ENCODE data around the gene SCFD2. TPM values are rescaled to one million over a fixed set of nuclear protein-coding genes. Genes with fewer than 3 reads are reported as not detected.

SCFD2 gene
- total and polyA plus RNA-seq, 4 donors, result 5.2 to 28.7 (median 16.4) TPM

DNA sequence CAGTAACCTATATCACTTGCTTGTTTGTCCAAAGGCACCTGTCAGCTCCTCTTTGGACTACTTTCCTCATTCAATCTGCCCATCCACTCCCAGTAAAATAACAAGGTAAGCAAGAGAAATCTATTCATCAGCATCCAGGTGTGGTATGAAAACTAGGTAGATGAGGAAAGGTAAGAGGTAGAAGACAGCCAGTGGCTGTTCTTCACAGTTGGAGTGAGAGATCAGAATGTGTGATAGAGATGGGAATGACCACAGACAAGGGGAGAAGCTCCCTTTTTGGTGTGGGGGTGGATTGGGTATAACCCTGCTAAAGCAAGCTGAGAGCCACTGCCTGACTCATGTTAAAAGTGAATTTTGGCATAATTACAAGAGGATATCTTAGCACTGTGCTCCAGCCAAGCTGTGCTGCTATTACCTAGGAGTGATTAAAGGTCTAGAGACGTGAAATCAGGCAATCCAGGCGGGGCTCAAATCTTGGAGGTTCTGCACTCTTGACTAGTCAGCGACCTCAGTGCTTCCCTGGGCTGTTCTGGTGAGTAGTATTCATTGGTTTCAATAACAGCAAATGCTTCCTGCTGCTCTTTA, 531.8 kb downstream of the SCFD2 start:
- TF ChIP-seq, protein P1, sequence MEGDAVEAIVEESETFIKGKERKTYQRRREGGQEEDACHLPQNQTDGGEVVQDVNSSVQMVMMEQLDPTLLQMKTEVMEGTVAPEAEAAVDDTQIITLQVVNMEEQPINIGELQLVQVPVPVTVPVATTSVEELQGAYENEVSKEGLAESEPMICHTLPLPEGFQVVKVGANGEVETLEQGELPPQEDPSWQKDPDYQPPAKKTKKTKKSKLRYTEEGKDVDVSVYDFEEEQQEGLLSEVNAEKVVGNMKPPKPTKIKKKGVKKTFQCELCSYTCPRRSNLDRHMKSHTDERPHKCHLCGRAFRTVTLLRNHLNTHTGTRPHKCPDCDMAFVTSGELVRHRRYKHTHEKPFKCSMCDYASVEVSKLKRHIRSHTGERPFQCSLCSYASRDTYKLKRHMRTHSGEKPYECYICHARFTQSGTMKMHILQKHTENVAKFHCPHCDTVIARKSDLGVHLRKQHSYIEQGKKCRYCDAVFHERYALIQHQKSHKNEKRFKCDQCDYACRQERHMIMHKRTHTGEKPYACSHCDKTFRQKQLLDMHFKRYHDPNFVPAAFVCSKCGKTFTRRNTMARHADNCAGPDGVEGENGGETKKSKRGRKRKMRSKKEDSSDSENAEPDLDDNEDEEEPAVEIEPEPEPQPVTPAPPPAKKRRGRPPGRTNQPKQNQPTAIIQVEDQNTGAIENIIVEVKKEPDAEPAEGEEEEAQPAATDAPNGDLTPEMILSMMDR (IDR thresholded peaks at IDR 0.05; ENCODE audit: control extremely low read depth, extremely low read depth), result no peak
- Histone ChIP-seq H3K4me1 (ENCODE audit: control insufficient read depth in 5 of 5, insufficient read depth in 5 of 5, low read length in 5 of 5) (peaks cover 0 to 9% (median under 1%) of the 10 kb centered on the region in 5 donors), H3K27ac (ENCODE audit: low read depth in 1 of 2, low read length in 1 of 2) (no peak overlapping the region), H3K36me3 (ENCODE audit: control insufficient read depth in 4 of 4, insufficient read depth in 4 of 4, low read length in 4 of 4) (no peaks in the 10 kb centered on the region), H3K9me3 (ENCODE audit: control insufficient read depth in 4 of 4, insufficient read depth in 3 of 4, low read length in 3 of 4) (no peaks in the 10 kb centered on the region), H3K4me3 (no peak overlapping the region), H3K27me3 (ENCODE audit: control insufficient read depth in 3 of 3, insufficient read depth in 3 of 3, low read length in 2 of 3) (no peaks in the 10 kb centered on the region), H3K9ac (ENCODE audit: insufficient read depth in 1 of 2, low read length in 2 of 2) (no peak overlapping the region)
- WGBS, 2 donors, result 80 to 88% methylated on average over 3 of the region's 3 CpGs
- ATAC-seq (ENCODE audit: insufficient read depth, low FRiP score) (no peak), DNase-seq (no peak)

DNA sequence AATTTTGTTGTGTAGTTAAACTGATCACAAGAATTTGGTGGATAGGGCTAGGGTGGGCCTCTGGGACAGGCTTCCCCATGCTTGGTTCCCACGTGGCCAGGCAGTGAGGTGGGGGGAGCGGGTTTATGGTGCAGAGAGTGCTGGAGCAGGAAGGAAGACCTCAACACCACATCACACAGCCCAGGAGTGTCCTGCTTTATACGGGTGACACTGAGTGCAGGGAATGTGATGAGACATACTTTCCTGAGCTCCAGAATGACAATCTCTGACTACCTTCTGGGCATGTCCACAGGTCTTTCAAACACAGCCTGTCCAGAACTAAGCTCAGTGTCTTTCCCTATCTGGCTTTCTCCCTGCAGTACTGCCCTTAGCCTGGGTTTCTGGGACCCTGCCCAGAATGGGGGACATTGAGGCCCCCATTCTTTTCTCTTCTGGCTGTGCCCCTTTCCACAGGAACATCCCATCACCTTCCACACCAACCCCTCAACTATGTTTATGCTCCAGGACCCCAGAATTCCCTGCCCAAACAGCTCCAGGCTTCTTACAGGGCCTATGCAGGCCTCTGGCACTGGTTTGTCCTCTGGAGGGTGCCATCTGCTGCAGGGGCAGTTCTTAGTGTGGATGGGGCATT, 540.3 kb downstream of the SCFD2 start:
- Histone ChIP-seq H3K36me3 (ENCODE audit: control insufficient read depth in 4 of 4, insufficient read depth in 4 of 4, low read length in 4 of 4) (no peaks in the 10 kb centered on the region), H3K27me3 (ENCODE audit: control insufficient read depth in 3 of 3, insufficient read depth in 3 of 3, low read length in 2 of 3) (no peaks in the 10 kb centered on the region), H3K4me1 (ENCODE audit: control insufficient read depth in 5 of 5, insufficient read depth in 5 of 5, low read length in 5 of 5) (peaks cover 0 to 22% (median 11%) of the 10 kb centered on the region in 5 donors), H3K9me3 (ENCODE audit: control insufficient read depth in 4 of 4, insufficient read depth in 3 of 4, low read length in 3 of 4) (no peaks in the 10 kb centered on the region), H3K9ac (ENCODE audit: insufficient read depth in 1 of 2, low read length in 2 of 2) (no peak overlapping the region), H3K27ac (ENCODE audit: low read depth in 1 of 2, low read length in 1 of 2) (peak overlapping the region in 1 of 2 donors; percentile 43), H3K4me3 (no peak overlapping the region)
- DNase-seq (peak in 2 of 3 donors; percentile 37 to 43), ATAC-seq (ENCODE audit: insufficient read depth, low FRiP score) (no peak)
- TF ChIP-seq, protein P1 (IDR thresholded peaks at IDR 0.05; ENCODE audit: control extremely low read depth, extremely low read depth), result no peak
- WGBS, 2 donors, result 62 to 66% methylated on average over 3 of the region's 3 CpGs

DNA sequence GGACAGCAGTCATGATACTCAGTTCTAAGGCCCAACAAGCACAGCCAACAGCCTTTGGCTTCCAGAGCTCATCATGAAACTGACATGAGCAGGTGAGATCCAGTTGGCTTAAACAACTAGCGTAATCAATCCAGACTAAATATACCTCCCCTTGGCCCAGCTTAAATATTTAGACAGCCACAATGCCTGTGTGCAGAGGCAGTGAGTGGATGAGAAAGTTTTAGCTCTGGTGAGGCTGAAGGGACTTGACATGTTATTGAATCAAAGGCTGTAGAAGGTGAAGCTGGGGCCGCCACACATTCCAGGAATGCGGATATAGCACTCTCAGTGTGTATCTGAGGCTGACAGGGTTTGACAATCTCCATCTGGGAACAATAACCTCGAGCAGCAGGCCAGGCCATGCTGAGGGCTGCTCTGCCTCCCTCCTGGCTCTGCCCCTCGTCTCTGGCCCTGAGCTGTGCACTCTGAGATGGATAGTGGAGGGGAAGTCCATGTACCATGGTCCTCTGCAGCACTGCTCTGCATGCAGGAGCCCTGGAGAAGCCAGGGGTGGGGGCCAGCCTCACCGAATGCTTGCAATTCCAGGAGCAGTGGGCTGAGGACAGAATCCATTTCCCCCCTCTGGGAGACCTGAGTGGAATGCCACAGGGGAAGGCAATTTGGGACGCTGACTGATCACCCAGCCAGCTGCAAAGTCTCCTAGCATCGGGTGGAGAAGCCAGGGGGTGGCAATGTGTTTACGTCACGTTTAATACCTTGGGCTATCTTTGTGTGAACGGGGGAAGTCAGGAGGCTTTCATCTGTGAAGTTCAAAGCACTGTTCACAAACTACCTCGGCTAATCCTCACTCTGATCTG, 541.0 kb downstream of the SCFD2 start:
- Histone ChIP-seq H3K27ac (ENCODE audit: low read depth in 1 of 2, low read length in 1 of 2) (peak overlapping the region in 1 of 2 donors; percentile 43), H3K4me3 (no peak overlapping the region), H3K9me3 (ENCODE audit: control insufficient read depth in 4 of 4, insufficient read depth in 3 of 4, low read length in 3 of 4) (no peaks in the 10 kb centered on the region), H3K27me3 (ENCODE audit: control insufficient read depth in 3 of 3, insufficient read depth in 3 of 3, low read length in 2 of 3) (no peaks in the 10 kb centered on the region), H3K36me3 (ENCODE audit: control insufficient read depth in 4 of 4, insufficient read depth in 4 of 4, low read length in 4 of 4) (no peaks in the 10 kb centered on the region), H3K4me1 (ENCODE audit: control insufficient read depth in 5 of 5, insufficient read depth in 5 of 5, low read length in 5 of 5) (peaks cover 0 to 22% (median 11%) of the 10 kb centered on the region in 5 donors), H3K9ac (ENCODE audit: insufficient read depth in 1 of 2, low read length in 2 of 2) (no peak overlapping the region)
- ATAC-seq (ENCODE audit: insufficient read depth, low FRiP score), result peak; percentile 43
- 60 to 69% methylated on average over 12 of the region's 12 CpGs for WGBS, 2 donors
- TF ChIP-seq, protein P1 (IDR thresholded peaks at IDR 0.05; ENCODE audit: control extremely low read depth, extremely low read depth), result no peak
- peak; percentile 93 to 97 (median 96) for DNase-seq

Data from lung (tissue), 12 donors.